Measurements from ENCODE around the gene TTC34. TPM values are rescaled to one million over a fixed set of nuclear protein-coding genes. Genes with fewer than 3 reads are reported as not detected.
"Not testable (repeated sequence)": the region's sequence is repeated elsewhere in the genome, so short reads cannot be mapped to it uniquely, and the experiment has no call there.

The TTC34 gene
- total RNA-seq, 1 experiment from 2014 or later: 0.61 TPM

- DNase-seq (ENCODE audit: low spot score); H3K4me3 Mint-ChIP-seq; H3K4me1 Mint-ChIP-seq; POLR2A ChIA-PET; CTCF ChIA-PET; H3K27ac Mint-ChIP-seq; ATAC-seq: not testable (repeated sequence)
- Mint-ChIP-seq H3K9me3 (peaks cover 42% of the 10 kb centered on the region), H3K27me3 (ENCODE audit: low read depth) (peaks cover 30% of the 10 kb centered on the region), H3K36me3 (peaks cover 38% of the 10 kb centered on the region)
These were observed 145.7 kb downstream of the TTC34 start for GRCh38 chr1:2655598-2656434.

GRCh38 chr1:2654443-2654948 is 147.0 kb downstream of the TTC34 start:
- peaks cover 42% of the 10 kb centered on the region for H3K9me3 Mint-ChIP-seq

GRCh38 chr1:2653741-2654442 is 147.6 kb downstream of the TTC34 start:
- H3K4me3 Mint-ChIP-seq; ATAC-seq; CTCF ChIA-PET; POLR2A ChIA-PET; H3K27ac Mint-ChIP-seq; DNase-seq (ENCODE audit: low spot score); H3K4me1 Mint-ChIP-seq: not testable (repeated sequence)
- Mint-ChIP-seq H3K36me3 (peaks cover 38% of the 10 kb centered on the region), H3K9me3 (peaks cover 46% of the 10 kb centered on the region), H3K27me3 (ENCODE audit: low read depth) (peaks cover 30% of the 10 kb centered on the region)

More at GRCh38 chr1:2654443-2654948, 147.0 kb downstream of the TTC34 start:
- POLR2A ChIA-PET; ATAC-seq; H3K4me3 Mint-ChIP-seq; CTCF ChIA-PET; H3K27ac Mint-ChIP-seq; H3K4me1 Mint-ChIP-seq; DNase-seq (ENCODE audit: low spot score): not testable (repeated sequence)
- H3K36me3 Mint-ChIP-seq: peaks cover 38% of the 10 kb centered on the region
- H3K27me3 Mint-ChIP-seq (ENCODE audit: low read depth): peaks cover 30% of the 10 kb centered on the region

- H3K4me3 Mint-ChIP-seq; CTCF ChIA-PET; H3K27ac Mint-ChIP-seq; H3K4me1 Mint-ChIP-seq; POLR2A ChIA-PET; ATAC-seq; DNase-seq (ENCODE audit: low spot score): not testable (repeated sequence)
- H3K27me3 Mint-ChIP-seq (ENCODE audit: low read depth): peaks cover 30% of the 10 kb centered on the region
- H3K36me3 Mint-ChIP-seq: peaks cover 39% of the 10 kb centered on the region
- peaks cover 53% of the 10 kb centered on the region for H3K9me3 Mint-ChIP-seq
These were observed 148.4 kb downstream of the TTC34 start for GRCh38 chr1:2652926-2653571.

GRCh38 chr1:2652152-2652925 is 149.2 kb downstream of the TTC34 start:
- Mint-ChIP-seq H3K27me3 (ENCODE audit: low read depth) (peaks cover 30% of the 10 kb centered on the region), H3K9me3 (peaks cover 58% of the 10 kb centered on the region), H3K36me3 (peaks cover 44% of the 10 kb centered on the region)
- ATAC-seq; DNase-seq (ENCODE audit: low spot score); H3K4me3 Mint-ChIP-seq; POLR2A ChIA-PET; H3K4me1 Mint-ChIP-seq; CTCF ChIA-PET; H3K27ac Mint-ChIP-seq: not testable (repeated sequence)

GRCh38 chr1:2650967-2651645 is 150.4 kb downstream of the TTC34 start:
- H3K36me3 Mint-ChIP-seq: peaks cover 48% of the 10 kb centered on the region
- POLR2A ChIA-PET: no interaction called here
- no peaks in the 10 kb centered on the region for H3K4me1 Mint-ChIP-seq
- DNase-seq (ENCODE audit: low spot score): no peak
- H3K27me3 Mint-ChIP-seq (ENCODE audit: low read depth): peaks cover 30% of the 10 kb centered on the region
- CTCF ChIA-PET: no interaction called here
- no peak overlapping the region for H3K27ac Mint-ChIP-seq
- H3K9me3 Mint-ChIP-seq: peaks cover 68% of the 10 kb centered on the region
- ATAC-seq: no peak
- H3K4me3 Mint-ChIP-seq: no peak overlapping the region
- TF ChIP-seq ZNF263 (CRISPR knock-in tag; IDR thresholded peaks at IDR 0.05; ENCODE audit: low read depth): no peak
- no peak for TF ChIP-seq ERG (CRISPR knock-in tag; IDR thresholded peaks at IDR 0.05)
- TF ChIP-seq CREM (CRISPR knock-in tag; IDR thresholded peaks at IDR 0.05): no peak
- no peak for TF ChIP-seq ZNF671 (CRISPR knock-in tag; IDR thresholded peaks at IDR 0.05)
- TF ChIP-seq PRDM15 (CRISPR knock-in tag; IDR thresholded peaks at IDR 0.05): no peak
- TF ChIP-seq ZNF512 (CRISPR knock-in tag; IDR thresholded peaks at IDR 0.05; ENCODE audit: borderline replicate concordance): no peak
- no peak for TF ChIP-seq SP1 (CRISPR knock-in tag; conservative IDR thresholded peaks at IDR 0.05)
- no peak for TF ChIP-seq ETV6 (CRISPR knock-in tag; IDR thresholded peaks at IDR 0.05)
